Stimulated activated naive CD8-positive, alpha-beta T cell treated with anti-CD3 and anti-CD28 coated beads, Interleukin-15, amount 100 ng/mL, for 72 hours (primary cell): ENCODE data around the gene ZNF174.

Experiments used
- ATAC-seq: fragments of 150-1000 bp; cut with Tn5 transposase; 2 replicates; pipeline ENCODE4 v1.10.0; 2021; ENCODE audit warnings: mild to moderate bottlenecking, moderate library complexity
- DNase-seq, 2 donors: peaks; one replicate each; pipeline ENCODE4 v3.0.0; 2021 to 2022
- H3K27ac Mint-ChIP-seq, 2 donors: one replicate each; pipeline ENCODE4 v1.8.0; 2022; ENCODE audit warnings: mild to moderate bottlenecking in 2 of 2, mixed read lengths in 2 of 2, moderate library complexity in 2 of 2
- H3K27me3 Mint-ChIP-seq: one replicate; pipeline ENCODE4 v1.8.0; 2022; ENCODE audit warnings: mixed read lengths
- H3K4me1 Mint-ChIP-seq: one replicate; pipeline ENCODE4 v1.8.0; 2022; ENCODE audit warnings: mild to moderate bottlenecking, mixed read lengths
- H3K4me3 Mint-ChIP-seq, 2 donors: one replicate each; pipeline ENCODE4 v1.8.0; 2022; ENCODE audit warnings: mild to moderate bottlenecking in 2 of 2, mixed read lengths in 2 of 2, moderate library complexity in 1 of 2
- H3K9me3 Mint-ChIP-seq, 2 donors: one replicate each; pipeline ENCODE4 v1.8.0; 2022; ENCODE audit warnings: mixed read lengths in 2 of 2

Gene ZNF174

DNA sequence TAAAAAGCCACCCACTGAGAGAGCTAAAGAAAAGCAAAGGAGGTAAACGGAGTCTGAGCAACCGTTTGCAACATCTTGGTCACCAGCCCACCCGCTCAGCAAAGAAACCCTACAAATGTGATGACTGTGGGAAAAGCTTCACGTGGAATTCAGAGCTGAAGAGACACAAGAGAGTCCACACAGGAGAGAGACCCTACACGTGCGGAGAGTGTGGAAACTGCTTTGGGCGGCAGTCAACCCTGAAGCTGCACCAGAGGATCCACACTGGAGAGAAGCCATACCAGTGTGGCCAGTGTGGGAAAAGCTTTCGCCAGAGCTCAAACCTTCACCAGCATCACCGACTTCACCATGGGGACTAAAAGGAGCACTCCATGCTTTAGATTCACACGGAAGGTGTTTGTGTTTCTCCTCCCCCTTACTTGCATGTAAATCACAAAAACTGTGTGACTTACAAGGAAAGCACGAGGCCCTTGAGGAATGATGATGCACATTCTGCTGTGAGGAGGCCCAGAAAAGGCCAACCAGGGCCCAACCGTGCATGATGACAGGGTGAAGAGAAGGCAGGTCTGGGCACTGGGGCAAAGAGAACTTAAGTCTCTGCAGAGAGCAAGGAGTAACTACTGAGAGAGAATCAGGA lies 7.7 kb downstream of the ZNF174 start:
- Mint-ChIP-seq H3K27ac (no peak overlapping the region), H3K4me3 (no peak overlapping the region), H3K27me3 (no peaks in the 10 kb centered on the region), H3K4me1 (no peaks in the 10 kb centered on the region), H3K9me3 (peaks cover 56 to 76% of the 10 kb centered on the region in 2 donors)
- DNase-seq (no peak), ATAC-seq (no peak)

DNA sequence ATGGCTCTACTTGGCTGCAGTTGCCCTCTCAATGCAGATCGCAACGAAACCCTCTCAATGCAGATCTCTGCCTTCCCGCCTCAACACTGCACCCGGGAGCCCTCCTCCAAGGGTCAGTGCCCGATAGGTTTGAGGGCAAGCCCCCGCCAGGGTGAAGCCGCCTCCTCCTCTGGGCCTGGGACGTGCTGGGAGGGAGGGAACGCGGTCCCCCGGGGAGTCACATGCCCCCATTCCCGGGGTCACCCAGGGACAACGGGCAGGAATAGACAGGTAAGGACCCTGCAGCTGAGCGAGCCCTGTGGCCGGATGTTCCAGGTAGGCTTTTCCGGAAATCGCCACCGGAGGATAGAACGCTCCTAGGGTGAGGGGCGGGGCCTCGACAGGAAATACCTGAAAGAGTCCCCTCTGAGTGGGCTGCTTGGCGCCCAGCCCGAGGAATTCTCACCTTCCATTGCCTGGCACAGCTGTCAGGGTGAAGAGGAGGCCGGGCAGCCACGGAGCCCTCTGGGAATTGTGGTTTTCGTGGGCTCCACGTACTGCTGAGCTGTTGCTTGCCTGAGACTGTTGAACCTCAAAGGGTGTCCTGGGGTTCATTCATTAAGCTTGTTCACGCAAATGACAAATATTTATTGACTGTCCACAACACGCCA lies 12.8 kb downstream of the ZNF174 start:
- no peak overlapping the region for H3K4me3 Mint-ChIP-seq
- H3K27ac Mint-ChIP-seq, result no peak overlapping the region
- H3K9me3 Mint-ChIP-seq, result peaks cover 29 to 63% of the 10 kb centered on the region in 2 donors
- DNase-seq, result no peak
- no peaks in the 10 kb centered on the region for H3K4me1 Mint-ChIP-seq
- no peak for ATAC-seq
- H3K27me3 Mint-ChIP-seq, result no peaks in the 10 kb centered on the region

DNA sequence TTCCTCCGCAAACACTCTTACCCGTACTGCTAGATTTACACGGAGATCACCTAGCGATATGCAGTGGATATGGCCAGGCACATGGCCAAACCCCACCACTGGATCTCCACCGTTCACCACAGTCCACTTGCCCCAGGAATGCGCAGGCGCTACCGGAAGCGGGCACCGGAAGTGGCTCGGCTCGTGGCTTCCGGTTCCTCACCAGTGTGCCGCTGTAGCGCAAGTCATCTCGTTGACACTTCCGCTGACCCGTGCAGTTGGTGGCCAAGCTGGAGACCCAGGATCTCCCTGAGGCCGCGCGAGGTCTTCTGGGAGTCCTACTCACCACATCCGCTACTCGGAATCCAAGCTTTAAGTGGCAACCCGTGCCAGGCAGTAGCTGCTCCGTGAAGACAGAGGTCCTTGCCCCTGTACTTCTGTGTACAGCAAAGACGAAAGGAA lies 30.8 kb downstream of the ZNF174 start:
- Mint-ChIP-seq H3K27ac (peak overlapping the region in 1 of 2 donors; percentile 82), H3K4me1 (peaks cover 19% of the 10 kb centered on the region), H3K4me3 (peak overlapping the region; percentile 58 to 73), H3K27me3 (no peaks in the 10 kb centered on the region), H3K9me3 (peaks cover 5 to 19% of the 10 kb centered on the region in 2 donors)
- peak; percentile 95 for ATAC-seq
- peak; percentile 46 to 75 for DNase-seq

DNA sequence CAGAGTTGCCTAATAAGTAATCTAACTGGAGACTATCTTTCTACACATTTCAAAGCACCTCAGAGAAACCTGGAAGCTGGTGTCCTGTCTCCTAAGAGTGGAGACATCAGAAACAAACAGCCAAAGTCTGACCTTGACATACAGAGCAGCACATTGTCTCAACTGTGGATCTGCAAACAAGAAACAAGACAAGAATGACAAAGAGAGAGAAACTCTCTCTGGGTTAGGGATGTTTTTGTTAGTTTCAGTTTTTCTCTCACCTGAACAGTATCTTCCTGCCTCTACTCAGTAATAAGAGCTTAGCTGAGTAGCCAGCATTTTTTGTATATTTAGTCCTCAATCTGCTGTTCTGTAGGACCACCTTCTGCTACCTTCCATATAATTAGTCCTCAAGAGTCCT lies 33.4 kb downstream of the ZNF174 start:
- H3K27me3 Mint-ChIP-seq, result no peaks in the 10 kb centered on the region
- peaks cover 5 to 19% of the 10 kb centered on the region in 2 donors for H3K9me3 Mint-ChIP-seq
- peak overlapping the region in 1 of 2 donors; percentile 14 for H3K4me3 Mint-ChIP-seq
- no peak overlapping the region for H3K27ac Mint-ChIP-seq
- H3K4me1 Mint-ChIP-seq, result peaks cover 19% of the 10 kb centered on the region
- ATAC-seq (no peak), DNase-seq (no peak)

DNA sequence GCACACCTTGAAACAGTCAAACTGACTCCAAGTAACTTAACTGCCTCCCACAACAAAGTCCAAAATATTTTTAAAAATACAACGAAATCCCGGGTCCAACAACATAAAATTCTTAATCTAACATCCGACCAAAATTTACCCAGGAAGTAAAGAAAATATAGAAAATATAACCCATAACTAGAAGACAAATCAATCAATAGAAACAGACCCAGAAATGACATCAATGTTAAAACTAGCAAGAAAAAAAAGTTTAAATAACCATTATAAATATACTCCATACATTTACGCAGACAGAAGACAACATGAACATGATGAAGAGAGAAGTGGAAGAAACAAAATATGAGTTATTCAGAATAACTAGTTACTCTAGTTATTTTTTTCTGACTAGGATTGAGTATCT lies 38.6 kb downstream of the ZNF174 start:
- H3K4me3 Mint-ChIP-seq, result no peak overlapping the region
- ATAC-seq (no peak), DNase-seq (no peak)
- H3K9me3 Mint-ChIP-seq, result peaks cover 9 to 12% of the 10 kb centered on the region in 2 donors
- H3K27me3 Mint-ChIP-seq, result no peaks in the 10 kb centered on the region
- H3K4me1 Mint-ChIP-seq, result peaks cover 20% of the 10 kb centered on the region
- no peak overlapping the region for H3K27ac Mint-ChIP-seq

DNA sequence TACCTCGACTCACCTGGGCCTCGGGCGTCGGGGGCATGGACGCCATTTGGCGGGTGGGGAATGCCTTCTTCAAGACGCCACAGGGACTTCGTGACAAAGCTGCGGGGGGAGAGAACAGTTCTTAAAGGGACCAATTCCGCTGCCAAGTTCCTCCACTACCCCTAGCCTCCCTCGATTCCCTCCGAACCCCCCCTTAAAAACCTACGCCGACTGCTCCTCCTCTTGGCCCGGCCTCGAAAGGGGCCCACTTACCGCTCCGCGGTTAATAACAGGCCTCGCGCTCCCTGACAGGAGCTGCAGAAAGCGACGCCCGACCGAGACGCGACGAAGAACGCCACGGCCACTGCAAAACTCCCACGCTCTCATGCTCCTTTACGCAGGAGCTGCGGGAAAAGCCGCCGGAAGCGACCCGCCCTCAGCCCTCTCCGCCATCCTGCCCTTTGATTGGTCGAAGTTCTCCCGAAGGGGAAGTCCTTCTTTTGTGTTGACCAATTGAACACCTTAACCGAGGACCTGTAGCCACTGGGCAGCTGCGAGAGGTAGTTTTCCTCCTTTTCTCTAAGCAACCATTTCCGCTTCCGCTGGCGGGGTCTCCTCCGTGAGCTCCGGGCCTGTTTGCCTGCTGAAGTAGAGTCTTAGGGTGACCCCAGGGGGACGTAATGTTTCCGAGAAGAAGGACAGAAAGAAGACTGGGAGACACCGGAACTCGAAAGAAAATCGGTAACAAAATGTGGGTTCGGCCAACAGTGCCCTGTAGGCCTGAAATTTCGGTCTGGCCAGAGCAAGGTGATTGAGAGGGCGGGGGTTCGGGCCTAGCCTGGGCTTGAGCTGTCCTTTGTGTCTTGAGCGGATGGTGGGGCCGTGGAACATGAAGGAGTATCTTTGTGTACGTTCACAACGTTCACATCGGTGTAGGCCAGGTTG lies 42.4 kb downstream of the ZNF174 start, which contains the start of the genes NAA60 and ZNF597:
Gene NAA60 (plus strand): TSS at position 573 of the 924 bp plus-strand sequence. CDS start 32,548 bp downstream, outside the sequence.
Gene ZNF597 (minus strand): TSS at position 397 of the 924 bp plus-strand sequence. CDS start 351 bp downstream, at position 46.
- Mint-ChIP-seq H3K27ac (peak within 1 kb of the TSS; percentile 95 to 99), H3K27me3 (no peaks in the 10 kb centered on the region), H3K9me3 (peaks cover 9 to 12% of the 10 kb centered on the region in 2 donors), H3K4me1 (peaks cover 22% of the 10 kb centered on the region), H3K4me3 (peak within 1 kb of the TSS; percentile 87 to 95)
- DNase-seq (peak; percentile 76 to 85), ATAC-seq (peak; percentile 94)

DNA sequence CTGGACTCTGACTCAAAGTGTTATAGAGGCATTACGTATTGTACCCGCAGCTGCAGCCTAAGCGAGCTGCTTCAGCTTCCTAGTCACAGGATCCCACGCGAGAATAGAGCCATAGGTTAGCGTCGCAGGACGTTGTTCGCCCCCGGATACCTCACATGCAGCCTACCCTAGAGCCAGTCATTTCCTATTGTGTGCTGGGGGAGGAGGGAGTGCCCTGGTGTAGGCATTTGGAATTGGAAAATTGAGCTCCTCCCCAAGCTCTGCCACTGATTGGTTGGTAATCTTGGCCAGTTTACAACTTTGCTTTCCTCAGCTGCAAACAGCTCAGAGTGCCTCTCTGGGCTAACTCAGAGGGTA lies 43.0 kb downstream of the ZNF174 start:
- H3K27me3 Mint-ChIP-seq, result no peaks in the 10 kb centered on the region
- peak overlapping the region; percentile 87 to 95 for H3K4me3 Mint-ChIP-seq
- DNase-seq (peak in 1 of 2 donors; percentile 56), ATAC-seq (peak; percentile 79)
- H3K9me3 Mint-ChIP-seq, result peaks cover 9 to 12% of the 10 kb centered on the region in 2 donors
- peak overlapping the region; percentile 95 to 99 for H3K27ac Mint-ChIP-seq
- peaks cover 22% of the 10 kb centered on the region for H3K4me1 Mint-ChIP-seq

DNA sequence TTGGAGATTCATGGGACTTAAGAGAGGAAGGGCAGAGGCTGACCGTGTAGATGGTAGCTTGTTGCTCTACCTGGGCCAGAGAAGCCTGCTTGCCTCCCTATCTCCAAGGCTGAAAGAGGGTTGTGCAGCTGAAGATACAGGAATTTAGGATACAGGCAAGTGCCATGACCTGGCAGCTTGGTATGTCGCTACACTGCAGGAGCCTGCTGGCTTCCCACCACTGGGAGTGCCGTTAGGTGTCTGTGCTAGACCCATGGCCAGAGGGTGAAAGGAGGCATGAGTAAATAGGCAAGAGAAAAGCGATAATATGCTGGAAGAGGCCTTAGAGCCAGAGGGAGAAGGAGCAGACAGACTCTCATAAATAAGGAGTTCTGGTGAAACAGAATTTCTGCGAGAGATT lies 53.1 kb downstream of the ZNF174 start:
- no peak for ATAC-seq
- H3K4me1 Mint-ChIP-seq, result peaks cover 21% of the 10 kb centered on the region
- H3K9me3 Mint-ChIP-seq, result no peaks in the 10 kb centered on the region
- DNase-seq, result no peak
- H3K27me3 Mint-ChIP-seq, result no peaks in the 10 kb centered on the region
- no peak overlapping the region for H3K27ac Mint-ChIP-seq
- no peak overlapping the region for H3K4me3 Mint-ChIP-seq

DNA sequence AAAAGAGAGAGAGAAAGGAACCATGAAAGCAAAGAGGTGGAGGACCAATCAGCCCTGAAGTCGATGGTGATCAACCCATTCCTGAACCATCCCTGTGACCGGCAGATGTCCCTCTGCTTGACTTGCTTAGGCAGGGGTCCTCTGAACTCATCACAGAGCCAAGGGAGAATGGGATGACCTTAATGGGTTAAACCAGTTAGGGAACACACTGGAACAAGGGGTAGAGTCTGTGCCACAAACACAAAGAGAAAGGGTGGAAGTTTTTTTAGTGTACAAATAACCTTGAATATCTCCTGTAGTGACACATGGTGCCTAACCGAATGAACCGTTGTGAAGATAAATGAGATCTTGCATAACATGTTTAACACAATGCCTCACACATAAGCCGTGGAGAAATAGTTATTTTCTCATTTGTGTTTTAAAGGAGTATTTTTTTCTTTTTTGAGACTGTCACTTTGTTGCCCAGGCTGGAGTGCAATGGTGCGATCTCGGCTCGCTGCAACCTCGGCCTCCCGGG lies 53.7 kb downstream of the ZNF174 start:
- Mint-ChIP-seq H3K4me3 (no peak overlapping the region), H3K27ac (no peak overlapping the region), H3K27me3 (no peaks in the 10 kb centered on the region), H3K4me1 (peaks cover 27% of the 10 kb centered on the region), H3K9me3 (no peaks in the 10 kb centered on the region)
- ATAC-seq (no peak), DNase-seq (no peak)

DNA sequence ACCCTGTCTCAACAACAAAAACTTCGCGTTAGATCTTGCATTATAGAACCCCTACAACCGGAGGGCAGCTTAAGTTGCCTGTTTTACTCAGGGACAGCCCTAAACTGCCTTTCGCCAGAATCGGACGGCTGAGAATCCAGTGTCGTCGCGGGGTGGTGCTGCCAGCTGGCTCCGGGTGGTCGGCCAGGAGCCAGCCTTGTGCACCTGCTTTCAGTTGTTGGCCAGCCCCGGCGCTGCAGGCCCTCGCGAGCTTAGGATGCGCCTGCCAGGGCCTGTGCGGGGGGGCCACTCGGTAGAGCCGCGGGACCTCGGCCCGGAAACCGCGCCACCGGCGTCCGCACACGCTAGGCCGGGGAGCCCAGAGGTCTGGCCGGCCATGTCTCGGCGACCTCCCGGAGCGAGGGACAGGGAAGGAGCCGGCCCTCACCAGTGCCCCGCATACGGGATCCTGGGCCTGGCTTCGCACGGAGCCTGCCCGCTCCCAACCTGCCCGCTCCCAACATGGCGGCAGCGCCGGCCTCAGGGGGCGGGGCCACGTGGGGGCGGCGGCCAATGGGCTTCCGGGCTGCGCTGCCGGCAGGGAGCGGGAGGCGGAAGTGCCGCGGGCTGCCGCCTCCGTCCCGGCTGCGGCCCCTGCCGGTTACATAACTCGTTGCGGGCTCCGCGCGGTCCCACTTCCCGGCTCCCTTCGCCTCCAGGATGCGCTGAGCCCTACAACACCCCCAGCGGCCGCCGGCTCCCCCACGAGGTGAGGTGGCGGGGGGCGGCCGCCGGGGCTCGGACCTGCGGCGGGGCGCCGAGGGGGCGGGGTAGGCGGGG lies 56.6 kb downstream of the ZNF174 start:
- DNase-seq (peak; percentile 91 to 93), ATAC-seq (peak; percentile 86)
- H3K27me3 Mint-ChIP-seq, result no peaks in the 10 kb centered on the region
- peaks cover 54% of the 10 kb centered on the region for H3K4me1 Mint-ChIP-seq
- peak overlapping the region; percentile 86 to 88 for H3K4me3 Mint-ChIP-seq
- H3K27ac Mint-ChIP-seq, result peak overlapping the region; percentile 95 to 96
- H3K9me3 Mint-ChIP-seq, result no peaks in the 10 kb centered on the region

DNA sequence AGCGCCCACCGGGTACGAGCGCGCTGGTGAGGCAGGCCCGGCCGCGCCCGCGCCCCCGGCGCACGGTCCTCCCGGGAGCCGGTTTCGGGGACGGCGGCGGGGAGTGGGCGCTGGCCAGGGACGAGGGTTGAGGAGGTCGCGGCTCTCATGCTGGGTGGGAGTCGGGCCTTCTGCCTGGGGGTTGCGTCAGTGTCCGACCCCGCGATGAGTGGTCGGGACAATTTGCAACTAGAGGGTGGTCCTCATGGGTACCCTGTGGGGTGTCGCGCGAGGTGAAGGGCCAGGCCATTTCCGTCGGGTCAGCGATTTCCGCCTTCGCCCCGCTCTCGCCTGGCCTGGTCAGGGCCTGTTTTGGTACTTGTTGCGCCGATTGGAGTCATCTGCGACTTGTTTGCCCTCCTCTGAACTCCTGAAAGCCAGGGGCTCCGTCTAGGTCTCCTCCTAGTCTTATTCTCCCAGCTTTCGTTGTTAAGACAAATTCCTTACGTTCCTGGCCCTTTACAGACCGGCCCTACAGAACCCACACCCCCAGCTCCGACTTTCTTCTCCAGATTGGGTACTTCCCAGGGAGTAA lies 57.4 kb downstream of the ZNF174 start:
- peak; percentile 31 to 36 for DNase-seq
- Mint-ChIP-seq H3K4me3 (peak overlapping the region; percentile 89 to 95), H3K9me3 (no peaks in the 10 kb centered on the region), H3K4me1 (peaks cover 55% of the 10 kb centered on the region), H3K27me3 (no peaks in the 10 kb centered on the region), H3K27ac (peak overlapping the region; percentile 93)
- ATAC-seq, result no peak

DNA sequence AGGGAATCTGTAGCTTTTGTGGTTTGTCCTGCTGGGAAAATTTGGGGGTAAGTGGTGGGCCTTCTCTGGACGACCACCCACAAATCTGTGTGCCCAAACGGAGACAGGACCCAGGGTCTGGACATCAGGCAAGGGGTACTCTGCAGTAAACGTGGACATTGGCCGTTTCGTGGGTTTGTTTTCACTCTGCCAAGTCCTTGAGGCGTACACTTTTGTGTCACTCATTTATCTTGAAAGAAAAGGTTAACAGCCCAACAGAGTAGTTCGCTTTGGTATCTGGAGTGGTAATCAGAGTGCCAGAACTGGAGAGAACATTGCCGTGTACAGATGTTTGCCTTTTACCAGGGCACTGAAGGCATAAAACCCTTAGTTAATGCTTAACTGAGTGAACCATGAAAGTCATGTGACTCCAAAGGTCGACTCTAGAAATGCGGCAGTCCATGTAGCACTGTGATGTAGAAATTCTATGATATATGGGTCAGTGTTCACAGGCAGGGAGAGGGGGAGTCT lies 57.9 kb downstream of the ZNF174 start:
- H3K27ac Mint-ChIP-seq, result peak overlapping the region; percentile 93
- ATAC-seq (peak; percentile 11), DNase-seq (no peak)
- H3K27me3 Mint-ChIP-seq, result no peaks in the 10 kb centered on the region
- H3K4me1 Mint-ChIP-seq, result peaks cover 57% of the 10 kb centered on the region
- peak overlapping the region; percentile 89 to 95 for H3K4me3 Mint-ChIP-seq
- H3K9me3 Mint-ChIP-seq, result no peaks in the 10 kb centered on the region
